ENCODE measurements around the gene PPFIA4.

The PPFIA4 gene

DNA sequence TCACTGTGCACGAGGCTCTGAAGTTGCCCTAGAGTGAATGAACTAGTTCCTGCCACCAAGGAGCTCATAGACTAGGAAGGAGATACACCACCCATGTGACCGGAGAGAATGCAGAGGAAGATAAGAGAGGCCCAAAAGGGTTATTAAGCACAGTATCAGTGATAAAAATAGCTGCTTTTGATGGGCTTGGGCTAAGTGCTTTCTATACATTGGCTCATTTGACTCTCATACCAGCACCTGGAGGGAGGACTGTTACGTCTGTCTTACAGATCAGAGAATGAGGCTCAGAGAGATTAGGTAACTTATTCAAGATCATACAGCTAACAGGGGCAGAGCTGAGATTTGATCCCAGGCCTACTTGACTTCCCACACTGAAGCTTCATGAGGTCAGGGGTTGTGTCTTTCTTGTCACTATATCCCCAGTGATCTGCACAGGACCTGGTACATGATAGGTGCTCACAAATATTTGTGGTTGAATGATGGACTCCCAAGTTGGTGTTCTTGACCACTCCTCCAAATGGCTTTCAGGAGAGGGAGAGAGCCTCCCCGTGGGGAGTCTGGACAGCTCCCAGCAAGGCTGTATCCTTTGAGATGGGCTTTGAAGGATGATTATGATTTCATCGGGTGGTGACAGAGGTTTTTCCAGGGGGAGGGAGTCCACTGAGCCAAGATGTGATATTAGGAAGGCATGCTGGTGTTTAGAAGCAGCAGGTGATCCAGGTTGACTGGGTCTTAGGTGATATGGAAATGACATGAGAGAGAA is 14.4 kb downstream of the PPFIA4 start:
- DNase-seq (ENCODE audit: low read depth) = no peak

GRCh38 chr1:203041351-203041932 is 15.2 kb downstream of the PPFIA4 start:
- no peak for DNase-seq (ENCODE audit: low read depth)

- DNase-seq (ENCODE audit: low read depth) = no peak
Measured at GRCh38 chr1:203043830-203044545, 17.7 kb downstream of the PPFIA4 start.

DNA sequence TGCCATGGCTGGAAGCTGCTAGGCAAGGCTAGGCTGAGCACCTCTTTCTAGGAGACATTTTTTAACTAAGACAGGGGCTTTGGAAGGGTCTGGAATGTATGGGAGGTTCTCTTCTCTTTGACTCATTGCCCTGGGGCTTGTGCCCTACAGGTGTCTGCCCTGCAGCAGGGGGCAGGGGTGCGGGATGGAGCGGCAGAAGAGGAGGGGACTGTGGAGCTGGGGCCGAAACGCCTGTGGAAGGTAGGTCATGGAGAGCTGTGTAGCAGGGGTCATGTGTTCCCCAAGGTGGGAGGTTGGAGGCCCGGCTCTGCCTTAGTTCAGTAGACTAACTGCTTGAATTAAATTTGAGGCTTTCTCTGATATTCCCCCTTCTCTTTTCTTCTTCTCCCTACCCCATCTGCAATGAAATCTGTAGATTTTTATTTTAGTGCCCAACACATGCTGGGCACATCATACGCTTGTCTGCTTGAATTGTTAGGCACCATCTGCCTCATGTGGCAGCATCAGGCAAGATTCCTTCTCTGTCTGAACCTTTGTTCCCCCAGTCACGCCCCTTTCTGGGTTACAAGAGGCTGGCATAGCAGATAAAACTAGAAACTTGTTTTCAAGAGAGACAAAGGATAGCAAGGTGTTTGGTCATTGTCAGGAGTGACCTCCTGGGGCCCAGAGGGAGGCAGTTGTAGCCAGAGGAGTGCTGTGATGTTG is 18.4 kb downstream of the PPFIA4 start:
- DNase-seq (ENCODE audit: low read depth) = no peak

- DNase-seq (ENCODE audit: low read depth) = no peak
Measured at GRCh38 chr1:203045336-203045735, 19.0 kb downstream of the PPFIA4 start.

DNA sequence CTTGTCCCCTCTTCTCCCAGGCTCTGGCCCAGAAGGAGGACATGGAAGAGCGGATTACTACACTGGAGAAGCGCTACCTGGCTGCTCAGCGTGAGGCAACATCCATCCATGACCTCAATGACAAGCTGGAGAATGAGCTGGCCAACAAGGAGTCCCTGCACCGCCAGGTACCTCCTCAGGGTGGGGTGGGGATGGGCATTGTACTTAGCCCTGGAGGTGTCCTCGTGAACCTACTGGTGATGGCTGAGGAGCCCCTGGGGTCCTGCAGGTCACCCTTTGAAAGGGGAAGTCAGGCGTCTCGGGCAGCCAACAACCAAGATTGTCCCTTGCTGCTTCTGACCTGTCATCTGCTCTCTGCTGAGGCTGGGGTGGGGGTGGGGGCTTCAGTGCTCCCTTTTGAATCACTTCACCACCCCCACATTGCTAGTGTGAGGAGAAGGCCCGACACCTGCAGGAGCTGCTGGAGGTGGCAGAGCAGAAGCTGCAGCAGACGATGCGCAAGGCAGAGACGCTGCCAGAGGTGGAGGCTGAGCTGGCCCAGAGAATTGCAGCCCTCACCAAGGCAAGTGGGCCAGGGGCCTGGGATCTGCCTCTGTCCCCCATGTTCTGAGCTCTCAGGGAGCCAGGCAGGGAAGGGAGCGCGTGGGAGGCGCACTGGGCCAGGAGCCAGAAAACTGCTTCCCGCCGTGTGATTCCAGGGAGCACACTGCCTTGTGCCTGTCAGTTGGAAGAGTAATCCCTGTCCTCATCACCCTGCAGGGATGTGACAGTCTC is 19.7 kb downstream of the PPFIA4 start:
- DNase-seq (ENCODE audit: low read depth) = no peak

DNA sequence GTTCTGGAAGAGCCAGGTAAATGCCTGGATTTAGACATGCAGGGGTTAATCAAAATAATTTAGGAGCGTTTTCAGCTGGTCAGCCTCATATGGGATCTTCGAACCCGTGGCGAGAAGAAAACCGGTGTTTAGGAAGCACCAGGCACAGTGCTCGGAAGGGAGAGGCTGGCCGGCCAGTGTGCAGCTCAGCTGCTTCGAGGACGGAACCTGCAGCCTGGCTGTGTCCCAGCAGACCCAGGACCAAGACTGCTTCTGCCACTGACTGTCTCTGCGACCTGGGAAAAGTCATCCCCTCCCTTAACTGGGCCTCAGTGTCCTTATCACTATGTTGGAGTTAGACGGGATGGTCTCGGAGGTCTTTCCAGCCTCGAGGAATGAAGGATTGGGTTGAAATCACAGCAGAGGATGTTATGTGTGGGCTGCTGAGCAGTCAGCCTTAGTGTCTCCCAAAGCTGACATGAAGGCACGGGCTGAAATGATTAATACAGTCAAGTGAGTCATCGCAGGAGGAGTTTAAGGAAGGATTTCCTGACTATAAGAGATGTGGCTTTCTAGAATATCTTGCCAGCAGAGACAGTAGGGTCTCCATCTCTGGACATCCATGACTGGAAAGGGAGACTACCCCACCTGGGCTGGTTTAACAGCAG is 20.8 kb downstream of the PPFIA4 start:
- no peak for DNase-seq (ENCODE audit: low read depth)

GRCh38 chr1:203048086-203048485 is 21.8 kb downstream of the PPFIA4 start:
- no peak for DNase-seq (ENCODE audit: low read depth)

DNA sequence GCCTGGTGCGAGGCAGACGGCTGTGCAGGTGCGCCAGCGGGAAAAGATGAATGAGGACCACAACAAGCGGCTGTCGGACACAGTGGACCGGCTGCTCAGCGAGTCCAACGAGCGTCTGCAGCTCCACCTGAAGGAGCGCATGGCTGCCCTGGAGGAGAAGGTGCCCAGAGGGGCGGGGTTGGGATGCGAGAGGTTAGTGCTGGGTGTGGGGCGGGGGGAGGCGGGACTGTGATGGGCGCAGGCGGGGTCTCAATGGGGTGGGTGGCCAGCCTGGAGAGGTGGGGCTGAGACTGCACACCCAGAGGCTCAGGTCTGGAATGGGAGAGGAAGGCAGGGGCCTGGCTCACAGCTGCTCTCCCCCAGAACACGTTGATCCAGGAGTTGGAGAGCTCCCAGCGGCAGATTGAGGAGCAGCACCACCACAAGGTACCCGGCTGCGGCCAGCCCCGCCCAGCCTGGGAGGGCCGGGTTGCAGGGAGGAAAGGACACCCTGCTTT is 22.3 kb downstream of the PPFIA4 start:
- DNase-seq (ENCODE audit: low read depth) = no peak

DNA sequence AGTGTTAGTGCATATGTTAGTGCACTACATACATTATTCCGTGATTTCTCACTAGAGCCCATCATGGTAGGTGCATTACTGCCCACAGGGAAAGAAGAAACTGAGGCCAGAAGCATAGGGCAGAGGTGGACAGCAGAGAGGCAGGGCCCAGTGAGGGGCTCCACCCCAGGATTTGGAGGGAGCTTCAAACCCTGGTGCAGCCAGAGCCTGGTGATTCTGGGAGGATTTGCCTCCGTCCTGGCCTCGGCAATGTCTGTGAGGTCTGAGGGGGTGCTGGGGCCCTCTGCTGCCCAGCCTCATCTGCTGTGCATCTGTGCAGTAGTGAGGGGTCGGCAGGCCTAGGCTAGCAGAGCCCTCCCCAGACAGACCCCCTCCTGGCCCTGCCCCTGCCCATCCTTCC is 22.8 kb downstream of the PPFIA4 start:
- DNase-seq (ENCODE audit: low read depth) = no peak

DNA sequence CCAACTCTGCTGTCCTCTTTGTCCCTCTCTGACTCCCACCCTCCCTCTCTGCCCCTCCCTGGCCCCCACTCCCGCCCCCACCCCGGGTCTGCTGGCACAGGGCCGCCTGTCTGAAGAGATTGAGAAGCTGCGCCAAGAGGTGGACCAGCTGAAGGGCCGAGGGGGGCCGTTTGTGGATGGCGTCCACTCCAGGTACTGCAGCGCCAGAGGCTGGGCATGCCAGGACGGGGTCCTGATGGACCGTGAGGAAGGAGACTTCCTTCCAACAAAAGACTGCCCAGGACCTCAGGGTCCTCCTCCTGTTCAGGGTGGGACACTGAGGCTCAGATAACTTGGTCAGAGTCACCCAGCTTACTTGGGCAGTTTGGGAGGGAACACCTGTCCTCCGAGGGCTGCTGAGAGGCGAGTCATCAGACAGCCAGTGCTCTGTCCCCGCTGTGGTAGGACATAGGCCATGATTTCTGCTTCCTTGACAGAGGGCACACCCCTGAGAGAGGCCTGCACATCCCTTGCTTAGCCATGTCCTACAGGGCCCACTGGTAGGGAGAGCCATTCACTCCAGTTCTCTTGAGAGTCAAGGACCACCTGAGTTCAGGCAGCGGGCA is 23.4 kb downstream of the PPFIA4 start:
- DNase-seq (ENCODE audit: low read depth) = no peak

DNA sequence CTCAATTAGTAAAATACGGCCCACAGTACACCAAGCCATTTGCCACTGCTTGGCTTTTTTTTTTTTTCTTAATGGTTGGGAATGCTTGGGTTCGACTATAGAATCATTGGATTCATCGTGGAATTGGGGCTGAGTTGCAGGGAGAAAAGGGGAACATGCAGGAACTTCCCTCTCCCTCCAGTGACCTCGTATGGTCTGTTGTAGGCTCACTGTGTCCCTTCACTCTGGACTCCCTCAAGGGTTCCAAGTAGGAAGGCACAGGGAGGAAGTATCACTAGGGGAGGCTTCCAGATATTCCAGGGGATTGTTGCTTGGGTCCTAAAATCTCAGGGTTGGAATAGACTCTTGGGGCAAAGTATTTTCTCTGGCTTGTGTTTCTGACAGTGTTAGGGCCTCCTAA is 24.5 kb downstream of the PPFIA4 start:
- no peak for DNase-seq (ENCODE audit: low read depth)

DNA sequence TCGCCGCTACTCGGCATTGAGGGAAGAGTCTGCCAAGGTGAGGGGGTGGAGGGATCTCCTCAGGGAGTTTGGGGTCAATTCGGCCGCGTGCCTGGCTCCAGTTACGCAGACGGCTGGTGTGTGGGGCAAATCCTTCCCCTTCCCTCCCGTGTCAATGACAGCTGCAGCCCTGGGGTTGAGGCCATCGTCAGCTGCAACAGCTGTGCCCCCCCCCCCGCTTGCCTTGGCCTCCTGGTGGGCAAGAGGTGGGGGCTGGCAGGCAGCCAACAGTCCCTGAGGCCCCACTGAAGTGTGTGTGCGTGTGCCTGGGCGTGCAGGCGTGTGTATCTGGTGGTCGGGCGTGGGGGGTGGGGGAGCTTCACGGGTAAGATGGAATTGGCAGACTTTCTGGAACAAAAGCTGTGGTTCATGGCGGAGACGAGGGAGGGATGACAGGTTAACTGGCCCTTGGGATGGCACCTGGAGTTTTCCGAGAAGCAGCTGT is 25.6 kb downstream of the PPFIA4 start:
- DNase-seq (ENCODE audit: low read depth) = no peak

DNA sequence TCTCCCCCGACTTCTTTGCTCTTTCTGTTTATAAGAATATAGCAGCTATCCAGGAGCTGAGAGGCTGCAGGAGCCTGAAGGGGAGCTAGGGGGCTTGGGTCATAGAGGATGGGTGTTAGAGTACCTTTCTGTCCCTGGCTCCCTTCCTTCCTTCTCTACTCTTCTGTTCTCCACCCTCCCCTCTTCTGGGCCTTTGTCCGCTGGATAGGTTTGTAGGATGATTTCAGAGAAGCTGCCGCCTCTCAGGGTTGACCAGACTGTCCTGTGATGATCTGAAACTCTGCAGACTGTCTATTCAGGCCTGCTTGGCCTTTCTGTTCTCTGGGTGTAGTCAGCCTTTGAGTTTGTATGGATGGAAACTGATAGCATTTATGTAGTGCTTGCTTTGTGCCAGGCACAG is 26.3 kb downstream of the PPFIA4 start:
- DNase-seq (ENCODE audit: low read depth) = no peak

DNA sequence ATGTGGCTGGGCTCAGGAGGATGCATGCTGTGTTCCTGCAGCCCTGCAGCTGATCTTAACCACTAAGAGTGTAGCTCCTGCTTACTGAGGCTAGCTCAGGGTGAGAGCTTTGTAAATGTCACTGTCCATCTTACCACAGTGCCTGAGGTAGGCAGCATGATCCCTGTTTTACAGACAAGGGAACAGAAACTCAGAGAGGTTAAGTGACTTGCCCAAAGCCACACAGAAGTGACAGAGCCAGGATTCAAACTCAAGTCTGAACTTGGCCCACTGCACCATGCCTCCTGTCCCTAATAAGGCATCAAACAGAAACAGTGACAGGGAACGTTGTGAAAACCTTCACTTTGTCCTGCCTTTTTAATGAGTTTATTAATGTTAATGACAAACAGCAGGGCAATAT is 27.9 kb downstream of the PPFIA4 start:
- DNase-seq (ENCODE audit: low read depth) = no peak

GRCh38 chr1:203054642-203055041 is 28.4 kb downstream of the PPFIA4 start:
- DNase-seq (ENCODE audit: low read depth) = no peak

- DNase-seq (ENCODE audit: low read depth) = no peak
Measured at GRCh38 chr1:203055161-203055799, 29.0 kb downstream of the PPFIA4 start.

GRCh38 chr1:203056012-203056411 is 29.7 kb downstream of the PPFIA4 start:
- no peak for DNase-seq (ENCODE audit: low read depth)

GRCh38 chr1:203056516-203056915 is 30.2 kb downstream of the PPFIA4 start:
- no peak for DNase-seq (ENCODE audit: low read depth)
